ENCODE measurements around the gene RUNDC1. TPM values are rescaled to one million over a fixed set of nuclear protein-coding genes. Genes with fewer than 3 reads are reported as not detected.

The RUNDC1 gene
- total and polyA plus RNA-seq, 2 of the 8 experiments (the other 6 are each of a cell fraction or from before 2014, with no cell fraction given): 7.9 to 11.9 TPM

DNA sequence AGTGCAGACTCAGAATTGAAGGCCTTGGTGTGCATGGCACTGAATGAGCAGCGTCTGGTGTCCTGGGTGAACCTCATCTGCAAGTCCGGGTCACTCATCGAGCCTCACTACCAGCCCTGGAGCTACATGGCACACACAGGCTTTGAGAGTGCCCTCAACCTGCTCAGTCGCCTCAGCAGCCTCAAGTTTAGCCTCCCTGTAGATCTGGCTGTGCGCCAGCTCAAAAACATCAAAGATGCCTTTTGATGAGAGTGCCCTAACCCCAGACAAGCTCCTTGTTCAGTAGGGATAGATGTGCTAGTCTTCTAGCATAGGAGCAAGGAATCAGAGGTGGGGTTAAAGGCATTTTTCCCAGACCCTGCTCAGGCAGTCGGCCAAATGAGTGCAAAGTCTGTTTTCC, 11.1 kb downstream of the RUNDC1 start:
- Histone ChIP-seq H2AK5ac (ENCODE audit: low read depth, low read length) (no peak overlapping the region), H3K4ac (replicated peaks; ENCODE audit: insufficient read length, low read depth, low read length) (no peak overlapping the region), H4K5ac (ENCODE audit: insufficient read length, low read depth, low read length) (no peak overlapping the region), H3K18ac (ENCODE audit: extremely low read depth, low read length) (no peak overlapping the region), H3K56ac (replicated peaks; ENCODE audit: insufficient read length, low read depth, low read length) (no peak overlapping the region), H3K27ac (ENCODE audit: low read depth, low read length) (no peak overlapping the region), H3K4me3 (ENCODE audit: extremely low read depth in 1 of 4, insufficient read depth in 2 of 4, low read depth in 3 of 4, low read length in 4 of 4) (no peak overlapping the region), H2BK12ac (ENCODE audit: low read depth, low read length) (no peak overlapping the region), H4K91ac (replicated peaks; ENCODE audit: insufficient read length, low read length) (no peak overlapping the region), H3K23me2 (ENCODE audit: low read depth, low read length) (no peaks in the 10 kb centered on the region), H4K8ac (ENCODE audit: extremely low read depth, insufficient read depth, low read length) (no peak overlapping the region), H2BK15ac (ENCODE audit: low read length) (no peak overlapping the region), H3K27me3 (replicated peaks in 1 of 4; ENCODE audit: control insufficient read depth in 3 of 4, extremely low read depth in 1 of 4, insufficient read depth in 3 of 4, low read length in 3 of 4) (no peaks in the 10 kb centered on the region), H3K14ac (ENCODE audit: insufficient read length) (no peak overlapping the region), H2BK20ac (ENCODE audit: low read length) (no peak overlapping the region), H3K9ac (replicated peaks in 1 of 4; ENCODE audit: extremely low read depth in 1 of 4, low read depth in 3 of 4, low read length in 3 of 4) (no peak overlapping the region), H3K79me2 (ENCODE audit: control insufficient read depth in 1 of 2, insufficient read depth in 2 of 2, low read length in 2 of 2) (no peaks in the 10 kb centered on the region), H3K9me3 (ENCODE audit: insufficient read depth in 2 of 2, low read depth in 1 of 2, low read length in 1 of 2) (no peaks in the 10 kb centered on the region), H2BK120ac (replicated peaks; ENCODE audit: low read depth, low read length) (no peak overlapping the region), H2BK5ac (ENCODE audit: low read depth, low read length) (no peak overlapping the region), H2AFZ (ENCODE audit: low read length) (no peak overlapping the region), H3K36me3 (ENCODE audit: control insufficient read depth in 2 of 4, insufficient read depth in 4 of 4, low read length in 3 of 4) (peaks cover 17 to 49% (median 37%) of the 10 kb centered on the region in 4 experiments; a peak in 6 of 8 replicates), H4K20me1 (replicated peaks in 1 of 2; ENCODE audit: control insufficient read depth in 1 of 2, insufficient read depth in 2 of 2, low read length in 2 of 2) (peaks cover 0 to 6% of the 10 kb centered on the region in 2 experiments), H3K4me1 (replicated peaks in 1 of 4; ENCODE audit: control insufficient read depth in 3 of 4, insufficient read depth in 4 of 4, low read length in 3 of 4) (no peaks in the 10 kb centered on the region), H3K4me2 (ENCODE audit: insufficient read depth in 1 of 2, low read depth in 2 of 2, low read length in 2 of 2) (no peak overlapping the region), H3K79me1 (ENCODE audit: low read depth, low read length) (no peaks in the 10 kb centered on the region), H3K23ac (ENCODE audit: insufficient read length) (no peak overlapping the region)
- DNase-seq (ENCODE audit: low read depth in 1 of 2, low spot score in 2 of 2): no peak
- CTCF ChIA-PET (ENCODE audit: partially characterized antibody): interaction anchor here (0.7 to 1.6 kb wide), 4 partner anchors 23 to 148 kb away, joined by 3 to 6 read pairs (median 4); no protein-coding TSS in a partner anchor
- WGBS, 2 experiments (ENCODE audit: extremely low coverage in 1 of 2, insufficient coverage in 1 of 2, insufficient read length in 1 of 2, insufficient replicate concordance in 2 of 2, low coverage in 1 of 2, low lambda C conversion rate in 2 of 2, missing lambda C conversion rate in 1 of 2): 93% methylated on average over 6 of the region's 6 CpGs; no CpG with 5 or more reads in 1 of the 2 experiments
- FAIRE-seq: no peak
- POLR2A ChIA-PET (ENCODE audit: partially characterized antibody): interaction anchor here (1.8 kb wide), 1 partner anchor 11 kb away, joined by 11 read pairs; the partner anchor contains the start of genes PTGES3L and RUNDC1
- TF ChIP-seq BRCA1 (IDR thresholded peaks at IDR 0.05; ENCODE audit: low read depth, low read length) (no peak), SP2 (IDR thresholded peaks at IDR 0.05; ENCODE audit: low read length) (no peak), EGR1 (IDR thresholded peaks at IDR 0.05; ENCODE audit: borderline replicate concordance, low read depth, low read length) (no peak), SIN3A (conservative IDR thresholded peaks at IDR 0.05 in 1 of 2, IDR thresholded peaks at IDR 0.05 in 1 of 2; ENCODE audit: low read depth in 1 of 2, low read length in 2 of 2) (no peak), JUN (IDR thresholded peaks at IDR 0.05; ENCODE audit: low read depth, low read length) (no peak)
